EL (cell line): ENCODE data around the gene CCNJL.

Source experiments
- DNase-seq: peaks from one replicate; pipeline ENCODE4 v3.0.0-alpha.2; 2016

The CCNJL gene

DNA sequence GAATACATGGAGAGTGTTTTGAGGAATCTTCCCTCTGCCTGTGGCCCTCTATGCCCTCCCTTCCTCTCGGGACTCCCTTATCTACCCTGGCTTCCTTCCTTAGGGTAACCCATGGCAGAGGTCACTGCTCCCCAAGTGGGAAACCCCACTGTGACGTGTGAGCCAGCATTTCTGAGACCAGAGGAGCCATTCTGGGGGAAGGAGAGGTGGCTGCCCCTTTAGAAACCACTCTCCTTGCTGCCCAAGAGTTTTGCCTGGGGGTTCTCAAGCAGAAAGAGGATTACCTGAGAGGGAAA lies 23.1 kb downstream of the CCNJL start:
- DNase-seq = no peak

DNA sequence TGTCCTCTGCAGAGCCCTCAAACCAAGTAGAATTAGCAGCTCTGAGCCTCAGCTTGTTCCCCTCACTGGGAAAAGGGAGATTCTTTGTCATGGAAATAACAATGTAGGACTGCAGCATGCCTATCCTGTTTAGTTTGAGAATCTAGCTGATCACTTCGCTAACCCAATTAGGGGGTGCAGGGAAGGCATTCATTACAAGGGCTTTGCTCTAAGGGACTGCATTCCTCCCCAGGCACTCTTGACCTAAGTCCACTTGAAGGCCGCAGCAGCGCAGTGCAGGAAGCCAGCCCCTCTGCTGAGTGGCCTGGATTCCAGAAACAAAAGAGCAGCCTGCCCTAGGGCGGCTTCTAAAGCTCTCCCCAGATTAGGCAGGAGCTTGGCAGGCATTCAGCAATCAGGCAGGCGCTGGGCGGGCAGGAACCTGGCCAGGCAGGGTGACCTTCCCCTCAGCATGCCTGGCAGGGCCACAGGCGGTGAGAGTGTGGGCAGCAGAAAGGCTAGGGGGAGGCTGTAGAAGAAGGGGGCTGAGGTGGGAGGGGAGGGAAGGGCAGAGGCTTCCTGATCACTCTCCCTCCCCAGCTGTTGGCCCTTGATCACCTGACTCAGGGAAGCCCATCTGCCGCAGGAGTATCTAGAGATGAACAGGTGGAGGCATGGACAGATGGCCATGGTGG lies 24.8 kb downstream of the CCNJL start:
- DNase-seq = peak; percentile 57

DNA sequence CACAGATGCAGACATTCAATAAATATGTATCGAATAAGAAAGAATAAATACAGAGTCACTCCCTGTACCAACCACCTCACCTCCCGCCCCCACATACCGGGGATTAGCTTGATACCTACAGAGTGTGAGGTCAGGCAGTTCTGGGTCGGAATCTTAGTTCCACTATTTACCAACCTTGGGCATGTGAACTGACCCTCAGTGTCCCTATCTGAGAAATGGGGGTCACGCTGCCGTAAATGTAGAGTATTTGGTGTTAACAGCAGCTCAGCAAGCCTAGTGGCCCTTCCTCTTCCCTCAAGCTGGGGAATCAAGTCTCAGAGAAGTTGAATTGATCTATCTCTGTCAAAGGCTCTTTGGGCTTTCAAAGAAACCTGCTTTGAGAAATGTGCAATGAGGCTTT lies 25.4 kb downstream of the CCNJL start:
- no peak for DNase-seq

DNA sequence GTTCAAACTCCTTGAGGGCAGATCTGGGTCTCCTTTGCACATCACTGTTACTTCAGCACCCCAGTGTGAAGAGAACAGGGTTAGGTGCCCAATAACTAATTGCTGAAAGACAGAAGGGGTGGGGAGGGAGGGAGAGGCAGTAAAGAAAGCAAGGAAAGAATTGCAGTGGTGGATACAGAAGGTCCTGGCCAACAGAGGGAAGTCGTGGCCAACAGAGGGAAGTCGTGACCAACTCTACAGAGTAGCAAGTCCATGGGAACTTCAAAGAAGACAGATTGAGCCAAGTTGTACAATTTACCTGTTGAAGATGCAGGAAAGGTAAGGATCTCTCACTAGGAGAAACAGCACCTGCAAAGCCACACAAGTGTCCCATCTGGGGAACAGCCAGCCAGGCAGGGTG lies 27.0 kb downstream of the CCNJL start:
- DNase-seq = no peak

DNA sequence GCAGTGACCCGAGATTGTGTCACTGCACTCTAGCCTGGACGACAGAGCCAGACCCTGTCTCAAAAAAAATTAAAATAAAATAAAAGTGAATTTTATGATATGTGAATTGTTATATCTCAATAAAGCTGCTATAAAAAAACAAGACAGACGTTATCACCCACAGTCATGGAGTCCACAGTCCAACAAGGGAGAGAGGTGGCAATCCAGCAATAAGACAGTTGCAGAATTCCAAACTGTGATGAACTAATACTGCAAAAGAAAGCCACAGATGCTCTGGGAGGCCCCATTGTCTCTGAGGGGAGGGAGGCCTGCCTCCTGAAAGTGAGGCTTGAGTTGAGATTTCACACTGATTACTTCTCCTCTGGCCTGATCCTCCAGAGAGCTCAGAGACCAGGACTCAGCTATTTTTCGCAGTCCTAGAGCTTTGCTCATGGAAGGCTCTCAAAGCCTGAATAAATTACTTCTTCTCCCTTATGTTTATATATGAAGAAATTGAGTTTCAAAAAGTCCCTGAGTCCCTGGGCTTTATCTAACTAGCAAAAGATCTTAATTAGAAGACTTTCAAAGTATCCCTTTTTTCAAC lies 28.0 kb downstream of the CCNJL start:
- DNase-seq = no peak

DNA sequence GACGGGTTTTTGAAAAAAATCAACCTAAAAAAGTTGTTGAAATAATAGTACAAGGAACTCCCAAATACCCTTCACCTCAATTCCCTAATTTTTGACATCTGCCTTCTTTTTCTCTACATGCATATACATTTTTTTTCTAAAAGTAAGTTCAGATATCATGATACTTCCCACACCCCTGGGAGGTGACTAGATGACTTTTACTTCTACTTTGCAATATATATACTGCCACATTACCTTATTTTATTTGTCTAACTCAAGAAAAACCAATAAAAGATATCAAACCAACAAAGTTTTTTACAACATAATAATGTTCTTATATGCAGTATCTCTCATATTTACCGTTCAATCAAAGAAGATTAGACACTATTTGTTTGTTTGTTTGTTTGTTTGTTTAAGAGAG lies 31.1 kb downstream of the CCNJL start:
- DNase-seq = no peak

DNA sequence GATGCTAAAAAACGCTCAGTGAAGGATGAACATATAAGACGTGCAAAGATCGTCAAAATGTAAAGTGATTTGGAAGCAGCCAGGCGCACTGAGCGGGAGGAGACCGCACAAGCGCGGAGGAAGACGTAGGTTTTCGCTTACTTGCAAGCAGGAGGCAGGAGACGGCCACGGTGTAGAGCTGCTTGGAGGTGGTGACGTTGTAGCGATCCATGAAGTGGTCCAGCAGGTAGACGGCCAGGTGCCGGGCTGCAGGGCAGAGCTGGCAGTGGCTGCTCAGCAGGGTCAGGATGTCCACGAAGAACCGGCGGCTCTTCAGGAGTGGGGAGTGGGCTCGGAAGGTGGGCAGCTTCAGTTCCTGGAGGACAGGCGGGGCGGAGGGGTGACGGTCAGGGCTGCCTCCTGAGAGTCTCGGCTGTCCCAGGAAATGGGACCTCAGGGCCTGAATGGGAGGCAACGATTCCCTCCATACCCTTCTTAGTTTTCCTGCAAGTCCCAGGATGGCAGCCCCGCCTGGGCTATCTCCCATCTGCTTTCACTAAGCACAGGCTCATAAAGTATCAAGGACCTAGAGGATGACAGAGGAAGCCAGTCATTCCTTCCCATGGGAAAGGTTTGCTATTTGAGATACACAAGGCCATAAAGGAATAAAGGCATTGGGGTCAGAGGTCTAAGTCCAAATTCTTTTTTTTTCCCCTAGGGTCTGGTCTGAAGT lies 31.8 kb downstream of the CCNJL start:
- DNase-seq = no peak

DNA sequence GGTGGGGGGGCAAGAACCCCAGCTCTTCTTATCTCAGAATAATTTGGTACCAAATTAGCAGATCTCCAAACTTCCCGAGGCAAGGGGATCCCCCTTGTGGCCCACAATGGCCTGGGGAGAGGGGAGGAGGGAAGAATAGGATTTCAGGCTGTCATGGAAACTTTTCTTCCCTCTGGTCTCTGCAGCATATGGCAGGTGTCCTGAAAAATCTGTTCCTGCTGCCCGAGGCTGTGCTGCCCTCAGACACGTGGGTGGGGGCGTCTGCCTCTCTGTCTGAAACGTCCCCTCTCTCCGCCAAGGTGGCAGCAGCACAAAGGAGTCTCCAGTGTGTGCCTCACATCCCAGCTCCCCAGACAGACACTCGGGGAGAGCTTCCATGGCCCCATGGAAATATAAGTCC lies 34.0 kb downstream of the CCNJL start:
- DNase-seq = no peak

DNA sequence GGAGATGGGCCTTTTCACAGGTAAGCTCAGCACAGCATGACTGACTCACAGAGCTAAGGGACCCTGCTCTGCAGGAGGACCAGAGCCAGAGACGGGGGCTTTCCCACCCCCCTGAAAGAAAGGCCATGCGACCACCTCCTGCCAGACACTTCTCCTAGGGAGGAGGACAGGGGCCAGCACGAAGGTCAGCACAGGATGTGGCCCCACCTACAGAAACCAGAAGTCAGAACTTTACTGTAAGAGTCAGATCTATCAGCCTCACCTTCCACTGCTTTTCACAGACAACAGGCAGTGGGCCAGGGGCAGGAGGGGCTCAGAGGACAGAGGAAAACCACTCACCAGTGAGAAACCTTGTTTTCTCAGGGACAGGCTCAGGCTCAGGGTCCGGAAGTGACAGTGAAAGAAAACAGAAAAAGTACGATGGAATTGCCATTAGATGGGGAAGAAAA lies 37.9 kb downstream of the CCNJL start:
- no peak for DNase-seq

DNA sequence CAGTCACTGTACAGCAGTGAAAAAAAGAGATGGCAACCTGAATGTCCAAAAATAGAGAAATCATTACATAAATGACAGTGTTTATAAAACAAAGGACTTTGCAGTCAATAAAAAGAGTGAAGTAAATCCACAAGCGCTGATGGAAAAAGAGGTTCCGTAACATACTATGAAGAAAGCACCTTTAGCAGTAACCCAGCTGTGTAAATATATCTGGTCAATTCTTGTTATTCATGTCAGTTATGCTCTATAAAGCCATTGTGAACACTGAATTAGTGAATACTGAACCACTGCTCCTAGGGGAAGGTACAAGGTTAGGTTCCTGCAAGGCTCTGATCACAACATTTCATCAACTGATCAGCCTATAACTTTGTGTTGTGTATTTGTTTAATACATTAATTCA lies 39.5 kb downstream of the CCNJL start:
- DNase-seq = no peak

DNA sequence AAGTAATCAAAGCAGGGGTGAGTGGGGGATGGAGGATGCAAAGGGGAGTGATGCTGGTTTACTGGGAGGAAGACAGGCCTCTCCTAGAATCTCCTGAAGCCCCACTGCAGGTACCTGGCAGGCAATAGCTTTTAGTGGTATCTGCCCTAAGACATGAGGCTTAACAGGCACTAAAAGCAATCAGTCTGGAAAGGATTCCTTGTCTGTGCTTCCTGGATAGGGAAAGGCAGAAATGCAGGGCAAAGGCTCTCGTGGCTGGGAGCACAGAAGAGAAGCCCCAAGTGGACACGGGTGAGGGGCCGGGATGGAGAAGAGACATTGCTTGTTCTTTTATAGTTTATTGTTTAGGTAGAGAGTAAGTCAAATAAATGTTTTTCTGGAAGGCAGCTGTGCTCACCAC lies 40.1 kb downstream of the CCNJL start:
- no peak for DNase-seq

DNA sequence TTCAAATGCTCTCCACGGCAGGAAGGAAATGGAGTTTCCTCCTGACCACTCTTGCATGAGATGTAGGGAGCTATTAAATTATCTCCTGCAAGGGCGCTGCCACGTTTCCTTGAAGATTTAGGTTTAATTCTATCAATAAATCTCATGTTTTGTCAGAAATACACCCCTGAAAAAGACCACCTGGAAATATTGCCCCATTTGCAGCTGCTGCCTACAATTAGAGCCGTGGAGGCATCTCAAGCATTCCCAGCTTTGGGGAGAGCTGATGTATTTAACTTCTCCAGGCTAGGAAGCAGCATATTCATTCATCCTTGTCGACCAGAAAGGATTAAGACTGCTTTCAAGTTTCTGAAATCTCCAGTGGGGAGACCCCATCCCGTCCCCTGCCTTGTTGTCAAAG lies 40.5 kb downstream of the CCNJL start:
- DNase-seq = no peak

DNA sequence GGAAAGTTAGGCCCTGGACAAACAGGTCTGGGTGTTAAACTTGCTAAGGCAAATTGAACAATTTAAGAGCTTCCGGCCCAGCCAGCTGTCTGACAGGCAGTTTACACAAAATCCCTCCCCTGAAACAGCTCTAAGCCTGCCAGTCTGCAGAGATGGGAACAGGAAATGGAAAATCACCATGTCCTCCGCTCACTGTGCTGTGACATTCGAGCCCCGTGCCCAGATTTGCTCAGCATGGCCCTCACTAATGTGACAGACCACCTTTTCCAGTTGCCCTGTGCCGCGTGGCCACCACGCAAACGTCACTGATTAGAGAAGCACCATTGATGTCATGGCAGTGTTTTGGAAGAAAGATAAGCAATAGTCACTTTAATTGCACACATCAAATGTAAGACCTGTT lies 41.0 kb downstream of the CCNJL start:
- no peak for DNase-seq

DNA sequence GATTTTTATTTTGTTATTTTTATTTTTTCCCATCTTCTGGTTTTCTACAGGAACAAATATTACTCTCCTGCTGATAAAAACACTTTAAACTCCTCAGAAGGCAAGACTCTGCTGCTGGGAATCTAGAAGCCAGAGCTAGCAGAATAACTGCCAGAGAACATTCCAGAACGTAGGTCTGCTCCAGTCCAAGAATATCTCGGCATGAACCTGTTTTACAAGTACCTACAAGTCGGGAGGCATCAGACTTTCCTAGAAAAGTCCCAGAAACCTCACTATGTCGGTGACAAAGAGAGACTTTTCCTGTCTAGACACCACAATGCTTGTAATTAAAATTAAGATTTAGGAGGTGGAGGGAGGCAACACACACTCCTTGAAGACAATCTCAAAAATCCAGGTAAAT lies 41.7 kb downstream of the CCNJL start:
- no peak for DNase-seq

DNA sequence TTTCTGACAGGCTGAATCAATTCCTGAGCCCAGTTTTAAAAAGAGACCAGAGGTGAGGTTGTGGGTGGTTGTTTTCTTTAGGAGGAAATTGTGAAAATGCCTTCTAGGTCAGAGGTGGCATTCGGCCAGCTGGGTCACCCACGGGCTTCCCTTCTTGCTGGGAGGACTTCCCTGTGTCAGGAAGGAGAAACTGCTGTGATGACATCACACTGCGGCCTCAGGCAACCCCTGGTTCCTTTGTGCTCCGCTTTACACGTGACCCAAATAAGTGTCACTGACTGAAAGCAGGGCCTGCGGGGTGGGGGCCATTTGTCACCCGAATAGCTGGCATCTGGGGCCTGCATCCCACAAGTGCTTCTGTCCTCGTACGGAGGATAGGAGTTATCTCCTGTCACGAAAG lies 43.3 kb downstream of the CCNJL start:
- peak; percentile 71 for DNase-seq

DNA sequence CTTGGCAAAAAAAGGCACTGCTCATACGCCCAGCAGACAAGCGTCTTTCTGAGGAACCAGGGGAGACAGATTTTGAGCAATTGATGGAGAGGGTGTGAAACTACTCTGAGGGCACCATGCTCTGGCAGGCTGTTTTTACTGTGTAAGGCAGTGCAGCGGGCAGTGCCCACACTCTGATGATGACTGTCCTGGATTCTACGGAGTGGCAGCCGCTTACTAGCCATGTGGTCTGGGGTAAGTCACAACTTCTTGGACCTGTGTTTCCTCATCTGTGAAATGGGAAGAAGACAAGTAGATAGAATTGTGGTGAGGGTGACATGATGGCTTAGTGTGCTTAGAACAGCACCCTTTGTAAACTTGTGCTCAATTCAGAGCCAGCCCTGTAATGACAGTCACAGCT lies 44.2 kb downstream of the CCNJL start:
- DNase-seq = no peak

DNA sequence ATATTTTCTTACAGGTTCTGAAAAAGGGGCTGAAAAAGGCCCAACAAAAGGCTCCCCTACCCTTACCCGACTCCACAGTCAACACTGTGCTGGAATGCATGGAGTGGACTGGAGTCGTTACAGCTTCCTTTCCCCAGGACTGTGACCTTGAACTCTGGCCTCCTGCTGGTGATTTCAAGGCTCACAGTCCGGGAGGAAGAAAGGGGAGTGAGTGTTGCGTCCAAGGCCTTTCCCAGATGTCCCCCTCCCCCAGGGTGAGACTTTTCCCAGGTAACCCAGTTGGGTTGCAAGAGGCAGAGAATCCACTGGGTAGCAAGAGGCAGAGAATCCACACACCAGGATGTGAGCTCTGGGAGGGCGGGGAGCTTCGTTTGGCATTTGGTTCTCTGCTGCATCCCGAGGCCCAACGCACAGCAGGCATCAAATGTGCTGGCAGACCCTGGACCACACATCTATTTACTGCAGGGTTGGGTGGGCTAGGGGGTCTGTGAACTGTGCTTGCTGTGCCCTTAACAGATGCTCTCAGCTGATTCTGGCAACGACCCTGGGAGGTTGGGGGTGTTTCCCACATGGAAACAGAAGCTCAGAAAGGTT lies 45.5 kb downstream of the CCNJL start:
- no peak for DNase-seq

DNA sequence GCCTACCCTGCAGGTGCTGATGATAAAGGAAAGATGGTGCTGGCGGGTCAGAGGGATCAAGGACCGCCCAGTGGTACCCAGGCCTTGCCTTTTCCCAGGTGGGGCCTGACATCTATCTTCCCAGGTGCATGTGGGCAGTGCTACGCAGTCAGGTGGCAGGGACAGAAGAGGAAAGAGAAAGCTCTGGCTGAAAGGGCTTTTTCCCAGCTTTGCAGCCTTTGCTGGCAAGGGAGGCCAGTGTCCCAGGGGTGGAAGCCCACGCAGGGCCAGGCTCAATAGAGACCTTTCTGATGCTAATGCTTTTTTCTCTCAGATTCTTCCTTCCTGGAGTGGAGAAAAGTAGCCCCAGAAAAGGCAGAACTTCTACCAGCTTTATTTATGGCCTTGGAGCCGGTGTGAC lies 46.3 kb downstream of the CCNJL start:
- DNase-seq = no peak

DNA sequence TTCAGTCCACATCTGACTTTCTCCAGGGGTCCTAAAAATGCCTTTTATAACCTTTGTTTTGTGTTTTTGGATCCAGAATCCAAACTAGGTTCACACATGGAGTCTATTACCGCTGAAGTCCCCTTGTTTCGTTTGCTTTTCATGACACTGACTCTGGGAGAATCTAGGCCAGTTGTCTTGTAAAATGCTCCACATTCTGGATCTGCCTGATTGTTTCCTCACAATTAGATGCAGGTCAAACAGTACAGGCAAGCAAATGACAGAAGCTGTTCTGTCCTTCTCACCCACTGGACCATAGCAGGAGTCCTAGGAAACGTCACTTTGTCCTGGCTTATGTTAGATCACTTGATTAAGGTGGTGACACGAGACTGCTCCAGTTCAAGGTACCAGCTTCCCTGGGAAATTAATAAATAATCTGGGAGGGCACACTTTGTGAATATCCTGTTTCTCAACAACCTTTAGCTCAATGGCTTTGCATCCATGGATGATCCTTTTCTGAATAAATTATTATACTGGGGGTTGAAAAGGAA lies 49.0 kb downstream of the CCNJL start:
- DNase-seq = no peak

DNA sequence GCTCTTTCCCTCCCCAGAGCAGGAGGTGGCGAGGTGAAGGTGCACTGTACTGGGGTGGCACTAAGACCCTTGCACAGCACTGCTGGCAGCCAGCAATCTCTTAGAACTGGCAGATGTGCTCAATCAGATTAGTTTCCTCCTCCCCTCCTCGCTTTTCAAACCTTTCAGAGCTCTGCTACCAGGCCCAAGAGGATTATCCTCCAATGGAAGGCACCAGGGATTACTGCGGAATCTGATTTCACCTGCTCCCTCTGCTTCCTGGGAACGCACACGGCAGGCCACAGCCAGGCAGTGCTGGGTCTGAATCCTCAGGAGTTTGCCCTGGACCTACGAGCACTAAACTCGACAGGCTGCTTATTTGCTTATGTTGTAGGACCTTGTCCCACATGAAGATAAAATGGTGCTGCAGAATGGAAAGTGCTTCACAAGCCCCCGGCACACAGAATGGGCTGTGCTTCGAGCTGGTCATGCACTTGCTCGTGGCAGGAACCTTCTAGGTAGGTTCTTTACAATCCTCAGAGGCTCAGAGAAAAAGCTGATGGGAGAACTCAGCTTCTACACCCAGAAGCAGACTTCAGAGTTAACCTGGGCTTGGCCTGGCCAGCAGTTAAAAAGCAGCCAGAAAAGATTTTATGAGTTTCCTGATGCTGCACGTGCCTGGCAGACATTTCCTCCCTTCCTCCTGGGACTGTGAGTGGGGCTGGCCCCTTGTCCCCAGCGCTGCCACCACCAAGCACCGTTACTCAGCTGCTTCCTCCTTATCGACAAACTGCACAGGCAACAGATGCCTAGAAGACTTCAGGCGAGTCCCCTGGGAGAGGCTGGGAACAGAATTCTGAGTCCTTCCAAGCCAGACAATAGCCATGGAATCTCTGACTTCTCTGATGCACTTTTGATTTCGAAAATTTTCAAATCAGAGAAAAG lies 50.0 kb downstream of the CCNJL start:
- no peak for DNase-seq

DNA sequence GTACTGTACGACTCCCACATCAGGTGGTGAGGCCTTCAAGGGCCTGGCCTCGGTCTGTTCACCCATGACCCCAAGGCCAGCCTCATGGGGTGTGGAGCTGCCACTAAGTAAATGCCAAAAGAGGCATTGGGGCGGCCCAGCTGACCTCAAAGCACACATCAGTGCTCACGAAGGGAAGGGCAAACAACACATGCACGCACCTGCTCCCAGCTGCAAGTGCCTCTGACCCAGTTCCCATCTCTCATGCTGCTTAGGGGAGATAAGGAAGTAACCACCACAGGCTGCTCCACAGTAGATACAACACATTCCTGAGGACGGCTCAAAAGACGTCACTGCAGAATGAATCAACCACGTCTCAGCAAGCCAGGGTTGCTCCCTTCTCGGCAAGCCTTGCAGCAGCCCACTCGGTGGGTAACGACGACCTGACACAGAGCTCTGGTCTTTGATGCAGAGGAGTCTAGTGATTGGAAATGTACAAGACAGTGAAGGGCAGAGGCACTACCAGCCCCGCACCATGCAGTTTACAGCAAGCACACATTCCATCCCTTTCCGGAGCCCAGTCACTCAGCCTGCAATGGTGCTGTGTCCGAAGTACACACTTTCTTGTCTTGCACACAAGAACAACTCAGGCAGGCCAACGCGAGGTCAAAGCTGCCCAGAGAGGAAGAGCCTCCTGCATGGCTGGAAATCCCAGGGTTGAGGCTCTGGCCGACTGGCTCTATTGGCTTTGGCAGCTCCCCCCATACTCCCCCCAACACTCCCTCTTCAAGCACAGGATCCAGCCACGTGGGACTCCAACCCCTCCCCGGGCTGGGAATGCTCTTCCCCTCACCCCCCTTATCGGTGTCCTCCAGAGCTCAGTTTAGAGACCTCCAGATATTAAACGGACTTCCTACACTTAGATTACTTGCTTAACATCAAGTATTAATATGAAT lies 51.2 kb downstream of the CCNJL start:
- peak; percentile 21 for DNase-seq
